CD4-positive, alpha-beta T cell treated with Interleukin-4 for 4 hours (primary cell): Measurements from ENCODE around the gene CPOX.

Experiments used
- DNase-seq: peaks from one replicate; pipeline ENCODE4 v3.0.0-alpha.2; 2020

The CPOX gene

DNA sequence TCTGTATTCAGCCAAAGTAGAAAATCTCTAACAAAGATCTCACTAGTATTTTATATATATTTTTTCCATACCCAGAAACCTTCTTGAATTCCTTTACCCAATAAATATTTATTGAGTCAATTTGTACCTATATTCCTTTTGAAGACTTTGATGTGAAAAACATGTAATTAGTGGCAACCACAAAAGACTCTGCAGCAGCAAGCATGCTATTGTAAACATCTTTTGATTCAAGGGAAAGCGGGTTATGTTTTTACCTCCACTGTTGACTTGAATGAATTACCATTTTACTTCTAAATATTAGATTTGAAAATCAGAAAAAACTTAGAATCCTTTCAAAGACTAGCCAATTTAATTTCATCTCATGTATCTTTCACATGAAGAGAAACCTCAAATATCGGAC, 59.2 kb downstream of the CPOX start:
- DNase-seq: peak; percentile 21

- DNase-seq: no peak
Observed at GRCh38 chr3:98532709-98533571, 60.5 kb downstream of the CPOX start.

DNA sequence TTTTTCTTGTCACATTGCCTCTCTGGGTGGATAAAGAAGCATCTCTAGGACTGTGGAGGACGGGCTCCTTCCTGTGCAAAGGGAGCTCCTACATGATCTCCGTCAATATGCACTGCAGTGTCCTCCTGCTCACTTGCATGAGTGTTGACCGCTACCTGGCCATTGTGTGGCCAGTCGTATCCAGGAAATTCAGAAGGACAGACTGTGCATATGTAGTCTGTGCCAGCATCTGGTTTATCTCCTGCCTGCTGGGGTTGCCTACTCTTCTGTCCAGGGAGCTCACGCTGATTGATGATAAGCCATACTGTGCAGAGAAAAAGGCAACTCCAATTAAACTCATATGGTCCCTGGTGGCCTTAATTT, 61.2 kb downstream of the CPOX start:
- DNase-seq: no peak

- peak; percentile 31 for DNase-seq
Observed at GRCh38 chr3:98531622-98532274, 61.7 kb downstream of the CPOX start, which contains the start of gene GPR15. Gene GPR15, plus strand, starts transcription at chr3:98531978. Its CDS starts 56 bp downstream, at chr3:98532034.

- DNase-seq: no peak
Observed at GRCh38 chr3:98530676-98531075, 62.7 kb downstream of the CPOX start.

DNA sequence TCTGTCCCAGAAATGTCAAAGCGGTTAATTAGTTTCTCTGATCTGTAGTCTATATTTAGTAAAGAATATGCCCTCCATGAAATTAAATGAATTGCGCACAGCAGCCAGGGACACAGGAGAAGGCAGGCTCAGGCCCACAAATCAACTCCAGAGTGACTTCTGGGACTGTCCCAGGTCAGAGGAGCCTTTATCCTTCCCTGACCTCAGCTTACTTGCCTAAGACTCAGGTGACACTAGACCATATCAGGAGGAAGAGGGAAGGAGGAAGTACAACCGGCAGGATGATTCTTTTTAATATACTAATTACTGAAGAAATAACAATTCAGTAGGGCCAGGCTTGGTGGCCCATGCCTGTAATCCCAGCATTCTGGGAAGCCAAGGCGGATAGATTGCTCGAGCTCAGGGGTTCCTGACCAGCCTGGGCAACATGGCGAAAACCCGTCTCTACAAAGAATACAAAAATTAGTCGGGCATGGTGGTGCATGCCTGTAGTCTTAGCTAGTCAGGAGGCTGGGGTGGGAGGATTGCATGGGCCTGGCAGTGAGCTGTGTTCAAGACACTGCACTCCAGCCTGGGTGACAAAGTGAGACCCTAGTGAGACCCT, 63.5 kb downstream of the CPOX start:
- DNase-seq: no peak
